Left lung (tissue), 10 donors: ENCODE results near the gene PIK3R5. TPM values are rescaled to one million over a fixed set of nuclear protein-coding genes. Genes with fewer than 3 reads are reported as not detected.
A peak's percentile ranks its signal among the peaks of the same experiment; 100 is the strongest.
"Not testable (repeated sequence)": the region's sequence is repeated elsewhere in the genome, so short reads cannot be mapped to it uniquely, and the experiment has no call there.

Source experiments
- ATAC-seq: fragments of 200-7000 bp; cut with Tn5 transposase; one replicate; pipeline ENCODE4 v1.9.1; 2020; ENCODE audit warnings: moderate library complexity
- DNase-seq, 4 donors: peaks; one replicate each; pipeline ENCODE4 v3.0.0-alpha.2; 2013 to 2020
- H3K27ac ChIP-seq, 2 donors: fragments of 200-600 bp; sonication (generic) in 1 of 2; one replicate each; pipeline versions ENCODE4 v1.5.0 to v1.8.0; 2020 to 2021
- H3K27me3 ChIP-seq, 2 donors: fragments of 200-600 bp; sonication (generic) in 1 of 2; one replicate each; pipeline versions ENCODE4 v1.5.0 to v1.8.0; 2020 to 2021
- H3K36me3 ChIP-seq, 2 donors: fragments of 200-600 bp; sonication (generic) in 1 of 2; one replicate each; pipeline versions ENCODE4 v1.5.0 to v1.8.0; 2020 to 2021
- H3K4me1 ChIP-seq, 2 donors: fragments of 200-600 bp; one replicate each; pipeline ENCODE4 v1.8.0; 2021
- H3K4me3 ChIP-seq, 2 donors: fragments of 200-600 bp; sonication (generic) in 1 of 2; one replicate each; pipeline versions ENCODE4 v1.5.0 to v1.8.0; 2020 to 2021; ENCODE audit warnings: mild to moderate bottlenecking in 1 of 2
- H3K9me3 ChIP-seq, 2 donors: fragments of 200-600 bp; sonication (generic) in 1 of 2; one replicate each; pipeline versions ENCODE4 v1.5.0 to v1.8.0; 2020 to 2021
- intact Hi-C, 2 donors: fragments of 100-400 bp; cut with DNase I; formaldehyde crosslinking; loops; one replicate each; pipeline versions ENCODE4 v1.11.2 to v1.14.2; 2022
- polyA plus RNA-seq, 6 donors: library from polyadenylated mRNA; unstranded; fragments of 120-200 nt; gene quantifications; one replicate each; pipeline ENCODE4 v1.2.1, GENCODE V29; 2013; ENCODE audit not compliant: insufficient read length in 6 of 6
- total RNA-seq, 2 donors: library from RNA; stranded (reverse); fragmentation: NEBNext Ultra II Directional; extraction: Animal tissue kit (Norgen Biotek cat#: 25700); gene quantifications; one replicate each; pipeline ENCODE4 v1.2.1, GENCODE V29; 2021
- TF ChIP-seq, protein P1 (sequence below), 2 donors: fragments of 200-600 bp; sonication (generic) in 1 of 2; IDR thresholded peaks; one replicate each; pipeline versions ENCODE4 v1.5.0 to v1.8.0; 2021; ENCODE audit warnings: antibody characterized with exemption in 2 of 2
- donor health status: DM: no; HTN: yes; CAD: no.
- donor health status: DM: no; HTN: no; CAD: no.

Gene PIK3R5
- total and polyA plus RNA-seq, 8 donors = 1.1 to 84.8 (median 2.0) TPM

DNA sequence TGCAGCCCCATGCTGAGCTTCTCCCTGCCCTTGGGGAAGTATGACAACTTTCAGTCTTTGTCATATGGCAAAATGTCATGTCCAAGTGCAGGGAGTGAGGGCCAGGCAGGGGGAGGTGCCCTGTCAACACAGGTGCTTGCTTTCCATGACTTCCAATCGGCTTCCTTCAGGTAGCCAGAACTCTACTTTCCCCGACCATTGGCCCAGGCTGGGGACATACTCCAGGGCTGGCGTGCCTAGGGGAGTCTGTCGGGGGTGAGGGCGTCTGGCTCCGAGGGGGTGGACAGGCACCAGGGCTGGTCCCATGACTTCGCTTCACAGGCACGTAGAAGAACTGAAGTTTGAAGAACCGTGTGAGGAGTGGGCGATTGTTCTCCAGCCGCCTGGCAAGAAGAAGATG, 78.2 kb downstream of the PIK3R5 start:
- no peak for ATAC-seq
- intact Hi-C loops = no loop called here
- DNase-seq = no peak

GRCh38 chr17:8885967-8886684, 79.4 kb downstream of the PIK3R5 start:
- H3K36me3 ChIP-seq = peaks cover 0 to 94% of the 10 kb centered on the region in 2 donors
- peaks cover 0 to 4% of the 10 kb centered on the region in 2 donors for H3K27me3 ChIP-seq
- intact Hi-C loops = no loop called here
- no peak overlapping the region for H3K4me3 ChIP-seq
- no peaks in the 10 kb centered on the region for H3K4me1 ChIP-seq
- H3K9me3 ChIP-seq = no peaks in the 10 kb centered on the region
- ATAC-seq = no peak
- H3K27ac ChIP-seq = peak overlapping the region in 1 of 2 donors; percentile 9
- DNase-seq = no peak
- TF ChIP-seq, protein P1, sequence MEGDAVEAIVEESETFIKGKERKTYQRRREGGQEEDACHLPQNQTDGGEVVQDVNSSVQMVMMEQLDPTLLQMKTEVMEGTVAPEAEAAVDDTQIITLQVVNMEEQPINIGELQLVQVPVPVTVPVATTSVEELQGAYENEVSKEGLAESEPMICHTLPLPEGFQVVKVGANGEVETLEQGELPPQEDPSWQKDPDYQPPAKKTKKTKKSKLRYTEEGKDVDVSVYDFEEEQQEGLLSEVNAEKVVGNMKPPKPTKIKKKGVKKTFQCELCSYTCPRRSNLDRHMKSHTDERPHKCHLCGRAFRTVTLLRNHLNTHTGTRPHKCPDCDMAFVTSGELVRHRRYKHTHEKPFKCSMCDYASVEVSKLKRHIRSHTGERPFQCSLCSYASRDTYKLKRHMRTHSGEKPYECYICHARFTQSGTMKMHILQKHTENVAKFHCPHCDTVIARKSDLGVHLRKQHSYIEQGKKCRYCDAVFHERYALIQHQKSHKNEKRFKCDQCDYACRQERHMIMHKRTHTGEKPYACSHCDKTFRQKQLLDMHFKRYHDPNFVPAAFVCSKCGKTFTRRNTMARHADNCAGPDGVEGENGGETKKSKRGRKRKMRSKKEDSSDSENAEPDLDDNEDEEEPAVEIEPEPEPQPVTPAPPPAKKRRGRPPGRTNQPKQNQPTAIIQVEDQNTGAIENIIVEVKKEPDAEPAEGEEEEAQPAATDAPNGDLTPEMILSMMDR (IDR thresholded peaks at IDR 0.05) = no peak

More for the DNA sequence above, 78.2 kb downstream of the PIK3R5 start:
- Histone ChIP-seq H3K9me3 (no peaks in the 10 kb centered on the region), H3K27me3 (peaks cover 0 to 4% of the 10 kb centered on the region in 2 donors), H3K4me1 (no peaks in the 10 kb centered on the region), H3K36me3 (peaks cover 0 to 92% of the 10 kb centered on the region in 2 donors), H3K4me3 (no peak overlapping the region), H3K27ac (no peak overlapping the region)
- TF ChIP-seq, protein P1 (IDR thresholded peaks at IDR 0.05) = no peak

- DNase-seq, intact Hi-C loops: not testable (repeated sequence)
Observed at GRCh38 chr17:8885163-8885966, 80.1 kb downstream of the PIK3R5 start.

GRCh38 chr17:8884336-8884990, 81.0 kb downstream of the PIK3R5 start:
- Histone ChIP-seq H3K4me3 (no peak overlapping the region), H3K36me3 (peaks cover 0 to 94% of the 10 kb centered on the region in 2 donors)

More at GRCh38 chr17:8885163-8885966, 80.1 kb downstream of the PIK3R5 start:
- H3K27ac ChIP-seq, H3K4me1 ChIP-seq, H3K9me3 ChIP-seq, H3K27me3 ChIP-seq, H3K4me3 ChIP-seq, ATAC-seq: not testable (repeated sequence)
- H3K36me3 ChIP-seq = peaks cover 0 to 94% of the 10 kb centered on the region in 2 donors

DNA sequence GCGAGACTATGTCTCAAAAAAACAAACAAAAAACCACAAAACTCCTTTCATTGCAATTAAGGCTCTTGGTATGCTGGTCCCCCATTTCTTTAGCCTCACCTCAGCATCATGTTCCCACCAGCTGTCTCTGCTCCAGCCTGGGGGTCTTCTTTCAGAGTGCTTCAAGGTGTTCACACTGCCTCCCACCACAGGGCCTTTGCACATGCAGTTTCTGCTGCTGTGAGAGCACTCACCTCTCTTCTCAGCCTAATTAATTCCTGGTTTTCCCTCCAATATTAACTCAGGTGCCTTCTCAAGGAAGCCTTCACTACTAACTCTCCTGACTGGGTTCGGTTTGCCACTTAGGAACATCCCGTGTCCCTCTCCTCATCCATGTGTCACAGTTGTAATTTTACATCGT, 82.2 kb downstream of the PIK3R5 start:
- Histone ChIP-seq H3K27me3 (peaks cover 0 to 10% of the 10 kb centered on the region in 2 donors), H3K9me3 (no peaks in the 10 kb centered on the region), H3K4me1 (no peaks in the 10 kb centered on the region), H3K36me3 (peaks cover 0 to 93% of the 10 kb centered on the region in 2 donors), H3K27ac (no peak overlapping the region), H3K4me3 (no peak overlapping the region)
- TF ChIP-seq, protein P1 (IDR thresholded peaks at IDR 0.05) = no peak
- intact Hi-C loops = no loop called here
- ATAC-seq (no peak), DNase-seq (no peak)

More at GRCh38 chr17:8884336-8884990, 81.0 kb downstream of the PIK3R5 start:
- ATAC-seq (no peak), DNase-seq (no peak)
- H3K4me1 ChIP-seq = no peaks in the 10 kb centered on the region
- intact Hi-C loops = no loop called here
- TF ChIP-seq, protein P1 (IDR thresholded peaks at IDR 0.05) = no peak
- H3K27ac ChIP-seq = no peak overlapping the region
- no peaks in the 10 kb centered on the region for H3K9me3 ChIP-seq
- peaks cover 0 to 11% of the 10 kb centered on the region in 2 donors for H3K27me3 ChIP-seq
